Measurements from ENCODE around the gene MAP6D1. TPM values are rescaled to one million over a fixed set of nuclear protein-coding genes. Genes with fewer than 3 reads are reported as not detected.

The MAP6D1 gene
- total RNA-seq, 1 donor from 2014 or later, result 4.2 TPM

DNA sequence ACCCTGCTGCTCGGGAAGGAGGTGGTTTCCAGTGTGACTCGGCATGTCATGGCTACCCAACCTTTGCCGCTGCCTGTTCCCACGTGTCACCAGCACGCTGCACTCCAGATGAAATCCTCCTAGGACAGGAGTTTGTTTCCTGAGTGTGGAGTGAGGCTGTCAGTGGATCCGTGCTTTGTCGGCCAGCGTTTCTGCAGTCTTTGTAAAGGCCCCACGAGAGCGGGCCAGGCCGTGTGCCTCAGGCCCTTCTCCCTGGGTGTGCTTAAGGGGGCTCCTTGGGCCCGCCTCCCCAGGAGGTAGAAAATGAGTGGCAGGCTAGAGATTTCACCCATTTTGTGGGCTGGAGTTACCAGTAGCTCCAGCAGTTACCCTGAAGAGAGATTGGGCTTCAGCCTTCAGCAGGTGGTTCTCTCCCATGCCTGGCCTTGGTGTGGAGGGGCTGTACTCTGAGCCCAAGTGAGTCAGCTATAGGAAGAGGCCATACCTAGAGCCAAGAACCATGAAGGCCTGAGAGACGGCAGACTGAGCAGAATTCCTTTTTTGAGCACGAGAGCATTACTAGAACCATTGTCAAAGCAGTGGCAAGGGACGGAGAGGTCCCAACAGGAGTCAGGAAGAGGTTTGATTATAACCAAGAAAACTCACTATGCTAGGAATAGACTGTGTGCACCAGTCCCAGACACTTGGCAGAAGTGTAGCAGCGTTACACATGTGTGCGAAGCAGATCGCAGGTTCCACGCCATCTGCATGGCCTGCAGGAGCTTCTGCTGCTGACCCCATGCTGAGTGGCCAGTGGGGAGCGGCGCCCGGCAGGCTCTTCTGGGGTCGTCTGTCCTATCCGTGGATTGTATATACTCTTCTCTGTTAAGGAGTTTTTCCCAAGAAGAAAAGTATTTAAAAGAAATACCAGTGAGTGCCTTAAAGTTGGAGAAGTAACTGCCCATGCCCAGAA, 14.5 kb downstream of the MAP6D1 start:
- H3K27me3 Mint-ChIP-seq (ENCODE audit: unreplicated experiment), result no peaks in the 10 kb centered on the region
- TF ChIP-seq, protein P1, sequence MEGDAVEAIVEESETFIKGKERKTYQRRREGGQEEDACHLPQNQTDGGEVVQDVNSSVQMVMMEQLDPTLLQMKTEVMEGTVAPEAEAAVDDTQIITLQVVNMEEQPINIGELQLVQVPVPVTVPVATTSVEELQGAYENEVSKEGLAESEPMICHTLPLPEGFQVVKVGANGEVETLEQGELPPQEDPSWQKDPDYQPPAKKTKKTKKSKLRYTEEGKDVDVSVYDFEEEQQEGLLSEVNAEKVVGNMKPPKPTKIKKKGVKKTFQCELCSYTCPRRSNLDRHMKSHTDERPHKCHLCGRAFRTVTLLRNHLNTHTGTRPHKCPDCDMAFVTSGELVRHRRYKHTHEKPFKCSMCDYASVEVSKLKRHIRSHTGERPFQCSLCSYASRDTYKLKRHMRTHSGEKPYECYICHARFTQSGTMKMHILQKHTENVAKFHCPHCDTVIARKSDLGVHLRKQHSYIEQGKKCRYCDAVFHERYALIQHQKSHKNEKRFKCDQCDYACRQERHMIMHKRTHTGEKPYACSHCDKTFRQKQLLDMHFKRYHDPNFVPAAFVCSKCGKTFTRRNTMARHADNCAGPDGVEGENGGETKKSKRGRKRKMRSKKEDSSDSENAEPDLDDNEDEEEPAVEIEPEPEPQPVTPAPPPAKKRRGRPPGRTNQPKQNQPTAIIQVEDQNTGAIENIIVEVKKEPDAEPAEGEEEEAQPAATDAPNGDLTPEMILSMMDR (IDR thresholded peaks at IDR 0.05), result no peak
- no peak overlapping the region for H3K27ac Mint-ChIP-seq (ENCODE audit: unreplicated experiment)
- no peaks in the 10 kb centered on the region for H3K4me1 Mint-ChIP-seq (ENCODE audit: unreplicated experiment)
- H3K4me3 Mint-ChIP-seq (ENCODE audit: unreplicated experiment), result no peak overlapping the region
- no peaks in the 10 kb centered on the region for H3K9me3 Mint-ChIP-seq (ENCODE audit: unreplicated experiment)
- DNase-seq (ENCODE audit: extremely low spot score, unreplicated experiment), result no peak
- peaks cover 45% of the 10 kb centered on the region for H3K36me3 Mint-ChIP-seq (ENCODE audit: unreplicated experiment)

DNA sequence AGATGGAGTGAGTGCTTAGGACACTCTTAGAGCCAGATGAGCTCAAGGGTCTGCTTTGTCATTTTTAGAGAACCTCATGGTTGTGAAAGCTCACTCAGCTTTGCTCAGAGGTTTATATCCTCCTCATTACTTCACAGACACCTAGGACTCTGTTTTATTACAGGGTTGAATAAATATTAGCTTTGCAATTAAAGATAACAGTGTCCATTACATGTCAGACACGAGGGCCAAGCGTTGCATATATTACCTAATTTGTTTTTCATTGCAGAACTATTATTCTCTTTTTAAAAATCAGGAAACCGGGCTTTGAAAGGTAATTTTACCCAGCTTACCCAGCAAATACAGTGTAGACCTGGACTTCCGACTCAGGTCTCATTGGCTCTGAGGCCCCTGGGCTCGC, 16.1 kb downstream of the MAP6D1 start:
- no peak overlapping the region for H3K4me3 Mint-ChIP-seq (ENCODE audit: unreplicated experiment)
- H3K9me3 Mint-ChIP-seq (ENCODE audit: unreplicated experiment), result no peaks in the 10 kb centered on the region
- DNase-seq (ENCODE audit: extremely low spot score, unreplicated experiment), result no peak
- no peaks in the 10 kb centered on the region for H3K27me3 Mint-ChIP-seq (ENCODE audit: unreplicated experiment)
- no peaks in the 10 kb centered on the region for H3K4me1 Mint-ChIP-seq (ENCODE audit: unreplicated experiment)
- TF ChIP-seq, protein P1 (IDR thresholded peaks at IDR 0.05), result no peak
- peaks cover 54% of the 10 kb centered on the region for H3K36me3 Mint-ChIP-seq (ENCODE audit: unreplicated experiment)
- H3K27ac Mint-ChIP-seq (ENCODE audit: unreplicated experiment), result no peak overlapping the region

DNA sequence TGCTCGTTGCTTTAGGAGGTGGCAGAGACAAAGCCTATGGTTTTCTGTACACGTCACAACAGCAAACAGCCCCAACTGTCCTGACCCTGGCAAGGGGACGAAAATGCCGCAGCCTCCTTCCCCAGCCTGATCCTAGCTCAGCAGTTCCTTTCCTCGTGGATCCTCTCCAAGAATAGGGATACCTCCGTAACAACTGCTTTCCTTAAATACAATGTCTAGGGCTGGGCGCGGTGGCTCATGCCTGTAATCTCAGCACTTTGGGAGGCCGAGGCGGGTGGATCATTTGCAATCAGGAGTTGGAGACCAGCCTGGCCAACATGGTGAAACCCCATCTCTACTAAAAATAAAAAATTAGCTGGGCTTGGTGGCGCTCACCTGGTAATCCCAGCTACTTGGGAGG, 17.0 kb downstream of the MAP6D1 start:
- H3K36me3 Mint-ChIP-seq (ENCODE audit: unreplicated experiment), result peaks cover 62% of the 10 kb centered on the region
- H3K4me1 Mint-ChIP-seq (ENCODE audit: unreplicated experiment), result no peaks in the 10 kb centered on the region
- H3K27me3 Mint-ChIP-seq (ENCODE audit: unreplicated experiment), result no peaks in the 10 kb centered on the region
- H3K27ac Mint-ChIP-seq (ENCODE audit: unreplicated experiment), result no peak overlapping the region
- DNase-seq (ENCODE audit: extremely low spot score, unreplicated experiment), result no peak
- TF ChIP-seq, protein P1 (IDR thresholded peaks at IDR 0.05), result no peak
- H3K9me3 Mint-ChIP-seq (ENCODE audit: unreplicated experiment), result no peaks in the 10 kb centered on the region
- no peak overlapping the region for H3K4me3 Mint-ChIP-seq (ENCODE audit: unreplicated experiment)

DNA sequence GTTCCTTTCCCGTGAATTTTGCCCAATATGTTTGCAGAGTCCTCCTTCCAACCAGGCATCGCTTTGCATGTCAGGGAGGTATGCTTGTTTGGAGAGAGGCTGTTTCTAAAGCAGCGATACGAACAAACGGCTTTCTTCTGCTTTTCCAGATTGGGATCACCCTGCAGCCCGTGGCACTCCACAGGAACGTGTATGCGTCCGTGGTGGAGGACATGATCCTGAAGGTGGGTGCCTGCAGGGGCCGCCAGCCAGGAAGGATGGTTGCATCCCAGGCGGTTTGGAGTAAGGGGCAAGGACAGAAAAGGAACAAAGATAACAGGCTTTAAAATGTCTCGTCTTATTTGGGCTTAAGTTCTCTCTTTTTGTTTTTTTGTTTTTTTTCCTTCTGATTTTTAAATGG, 17.5 kb downstream of the MAP6D1 start:
- Mint-ChIP-seq H3K4me3 (ENCODE audit: unreplicated experiment) (no peak overlapping the region), H3K9me3 (ENCODE audit: unreplicated experiment) (no peaks in the 10 kb centered on the region), H3K27ac (ENCODE audit: unreplicated experiment) (no peak overlapping the region), H3K4me1 (ENCODE audit: unreplicated experiment) (no peaks in the 10 kb centered on the region), H3K27me3 (ENCODE audit: unreplicated experiment) (no peaks in the 10 kb centered on the region), H3K36me3 (ENCODE audit: unreplicated experiment) (peaks cover 67% of the 10 kb centered on the region)
- no peak for DNase-seq (ENCODE audit: extremely low spot score, unreplicated experiment)
- TF ChIP-seq, protein P1 (IDR thresholded peaks at IDR 0.05), result no peak

DNA sequence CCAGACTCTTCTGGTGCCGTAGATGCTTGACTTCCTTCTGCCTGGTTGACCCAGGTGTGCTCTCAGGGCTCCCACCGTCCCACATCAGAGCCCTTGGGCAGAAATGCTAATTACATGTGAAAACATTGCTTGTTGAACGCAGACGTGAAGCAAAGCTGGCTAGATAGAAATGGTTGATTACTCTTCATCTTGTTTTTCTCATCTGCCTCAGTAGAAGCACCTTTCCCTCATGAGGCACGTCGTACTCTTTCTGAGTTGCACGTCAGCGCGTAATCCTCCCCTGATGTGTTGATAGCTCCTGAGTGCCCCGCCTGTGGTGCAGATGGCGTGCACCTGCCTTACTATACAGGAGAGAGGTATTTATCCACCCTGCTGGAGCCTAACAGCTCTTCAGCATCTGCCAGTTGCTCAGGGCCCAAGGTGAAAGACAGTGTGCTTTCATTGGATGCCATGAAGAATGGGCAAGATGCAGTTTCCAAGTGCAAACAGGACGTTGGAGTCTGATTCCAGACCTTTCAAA, 18.1 kb downstream of the MAP6D1 start:
- Mint-ChIP-seq H3K4me3 (ENCODE audit: unreplicated experiment) (no peak overlapping the region), H3K27ac (ENCODE audit: unreplicated experiment) (no peak overlapping the region), H3K4me1 (ENCODE audit: unreplicated experiment) (no peaks in the 10 kb centered on the region), H3K27me3 (ENCODE audit: unreplicated experiment) (no peaks in the 10 kb centered on the region), H3K9me3 (ENCODE audit: unreplicated experiment) (no peaks in the 10 kb centered on the region), H3K36me3 (ENCODE audit: unreplicated experiment) (peaks cover 65% of the 10 kb centered on the region)
- TF ChIP-seq, protein P1 (IDR thresholded peaks at IDR 0.05), result no peak
- no peak for DNase-seq (ENCODE audit: extremely low spot score, unreplicated experiment)
